SH-SY5Y (cell line): ENCODE results near the gene TENT4A.

Experiments used
- GATA2 ChIP-seq: IDR thresholded peaks from 2 replicates; pipeline ENCODE4 v1.6.1; 2011; ENCODE audit warnings: mild to moderate bottlenecking, low read depth, low read length
- GATA3 ChIP-seq: IDR thresholded peaks from 2 replicates; pipeline ENCODE4 v1.6.1; 2011; ENCODE audit warnings: low read depth, mild to moderate bottlenecking, low read length, moderate library complexity

GRCh38 chr5:6716629-6717149, 3.5 kb downstream of the TENT4A start:
- TF ChIP-seq GATA2 (no peak), GATA3 (no peak)
